Femur (tissue), 1 donor: ENCODE data around the gene CDO1.

Source experiments
- DNase-seq: peaks from one replicate; pipeline ENCODE4 v3.0.0-alpha.2; 2017

The CDO1 gene

DNA sequence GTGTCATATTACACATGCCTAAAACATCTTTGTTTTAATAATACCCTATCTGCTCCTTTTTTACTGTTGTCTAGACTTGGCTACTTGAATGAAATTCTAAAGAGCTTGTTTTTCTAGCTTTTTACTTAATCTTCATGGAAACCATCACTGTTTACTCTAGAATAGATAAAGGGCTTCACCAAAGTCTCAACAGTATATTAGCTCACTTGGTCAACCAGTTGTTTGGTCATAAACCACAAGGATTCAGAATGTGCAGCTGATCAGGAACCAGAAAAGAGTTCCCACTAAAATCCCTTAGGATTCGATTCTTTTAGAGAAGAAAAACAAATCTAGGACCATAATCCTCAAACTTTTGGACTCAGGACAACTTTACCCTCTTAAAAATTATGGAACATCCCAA lies 38.0 kb downstream of the CDO1 start:
- DNase-seq: no peak

DNA sequence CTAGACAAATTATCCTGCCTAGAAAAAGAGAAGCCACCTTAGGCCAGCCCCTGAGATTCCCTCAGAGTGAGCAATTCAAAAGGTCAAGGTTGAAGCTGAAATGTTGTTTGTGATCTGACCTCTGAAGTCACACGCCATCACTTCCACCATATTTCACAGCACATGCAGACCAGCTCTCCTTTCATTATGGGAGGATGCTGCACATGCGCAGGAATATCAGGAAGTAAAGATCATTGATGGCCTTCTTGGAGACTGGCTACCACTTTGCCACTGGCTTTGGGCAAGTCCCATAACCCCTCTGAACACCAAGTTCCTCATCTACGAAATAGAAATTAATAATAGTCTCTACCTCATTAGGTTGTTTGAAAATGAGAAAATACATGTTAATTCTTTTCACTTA lies 39.5 kb downstream of the CDO1 start:
- DNase-seq: no peak

DNA sequence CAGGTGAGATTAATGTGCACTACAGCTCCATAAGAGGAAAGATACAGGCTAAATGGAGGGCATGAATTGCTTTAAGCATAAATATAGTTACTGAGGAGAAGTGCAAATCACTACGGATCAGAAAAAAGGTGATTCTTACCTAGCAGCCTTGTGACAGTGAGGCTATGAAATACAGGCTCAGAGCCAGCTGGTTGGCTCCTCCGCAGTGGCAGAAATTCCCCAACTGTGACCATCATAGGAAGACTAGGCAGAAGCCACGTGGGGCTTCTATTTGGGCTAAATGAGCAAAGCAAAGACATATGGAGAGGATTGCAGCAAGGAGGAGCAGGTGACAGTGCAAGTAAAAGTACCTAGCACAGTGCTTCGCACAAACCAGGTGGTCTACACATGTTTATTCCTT lies 40.5 kb downstream of the CDO1 start:
- no peak for DNase-seq

DNA sequence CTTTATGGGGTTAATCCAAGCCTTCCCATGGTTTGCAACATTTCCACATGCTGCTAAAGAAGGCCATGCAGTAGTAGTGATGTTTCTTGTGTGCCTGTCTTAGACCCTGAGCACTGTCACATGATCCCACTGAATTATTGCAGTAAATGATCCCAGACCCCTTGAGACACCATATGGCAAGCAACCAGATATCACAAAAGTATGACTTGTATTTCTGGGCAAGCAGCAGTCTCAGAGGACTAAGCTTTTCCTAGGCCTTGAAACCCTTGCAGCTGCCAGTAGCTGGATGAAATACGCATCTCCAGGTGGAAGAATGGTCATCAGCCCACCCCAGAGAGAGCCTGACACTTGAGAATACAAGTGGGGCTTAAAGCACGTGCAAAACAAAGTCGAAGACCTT lies 41.8 kb downstream of the CDO1 start:
- DNase-seq: peak; percentile 87

DNA sequence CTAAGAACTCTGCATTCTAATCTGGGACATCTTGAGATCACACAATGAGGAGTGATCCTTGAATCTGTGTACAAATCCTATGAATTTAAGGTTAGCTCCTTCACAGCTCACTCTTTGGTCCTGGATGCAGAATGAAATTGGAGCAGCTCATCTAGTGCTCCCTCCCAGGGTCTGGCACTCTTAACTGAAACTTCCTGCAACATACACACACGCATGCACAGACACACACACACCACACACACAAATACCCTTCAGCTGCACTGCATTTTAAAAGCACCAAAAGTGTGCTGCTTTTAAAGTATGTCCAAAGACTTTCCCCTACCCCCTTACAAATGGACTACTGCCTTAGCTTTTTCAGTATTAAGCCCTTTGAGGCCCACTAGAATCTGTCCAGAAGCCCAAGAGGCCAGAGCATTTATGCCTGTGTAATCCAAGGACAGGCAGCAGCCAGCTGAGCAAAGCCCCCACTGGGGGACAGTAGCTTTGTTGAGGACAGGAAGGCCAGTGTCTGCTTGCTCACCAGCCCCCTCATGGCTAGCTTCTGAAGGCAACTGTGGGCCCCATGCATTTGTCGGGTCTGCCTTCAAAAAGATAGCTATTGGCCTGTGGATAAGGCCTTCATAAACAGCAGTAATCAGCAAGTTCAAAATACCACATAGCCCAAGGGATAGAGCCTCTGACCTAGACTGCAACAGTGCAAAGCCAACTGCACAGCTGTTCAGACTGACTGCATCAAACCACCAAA lies 43.6 kb downstream of the CDO1 start:
- peak; percentile 40 for DNase-seq

DNA sequence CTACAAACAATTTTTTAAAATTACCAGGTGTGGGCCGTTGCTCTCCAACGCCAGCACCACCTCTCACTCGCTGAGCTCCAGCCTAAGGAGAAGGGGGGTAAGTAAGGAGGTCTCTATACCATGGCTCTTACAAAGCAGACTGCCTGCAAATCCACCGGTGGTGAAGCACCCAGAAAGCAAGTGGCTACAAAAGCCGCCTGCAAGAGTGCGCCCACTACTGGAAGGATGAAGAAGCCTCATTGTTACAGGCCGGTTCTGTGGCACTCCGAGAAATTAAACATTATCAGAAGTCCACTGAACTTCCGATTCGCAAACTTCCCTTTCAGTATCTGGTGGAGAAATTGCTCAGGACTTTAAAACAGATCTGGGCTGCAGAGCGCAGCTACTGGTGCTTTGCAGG lies 46.0 kb downstream of the CDO1 start:
- no peak for DNase-seq

DNA sequence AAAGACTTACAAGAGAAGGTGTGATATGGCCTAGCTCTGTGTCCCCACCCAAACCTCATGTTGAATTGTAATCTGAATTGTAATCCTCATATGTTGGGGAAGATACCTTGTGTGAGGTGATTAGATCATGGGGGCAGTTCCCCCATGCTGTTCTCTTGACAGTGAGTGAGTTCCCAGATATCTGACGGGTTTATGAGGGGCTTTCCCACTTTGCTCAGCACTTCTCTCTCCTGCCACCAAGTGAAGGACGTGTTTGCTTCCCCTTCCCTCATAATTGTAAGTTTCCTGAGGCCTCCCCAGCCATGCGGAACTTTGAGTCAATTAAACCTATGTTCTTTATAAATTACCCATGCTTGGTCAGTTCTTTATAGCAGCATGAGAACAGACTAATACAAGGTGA lies 49.0 kb downstream of the CDO1 start:
- DNase-seq: no peak

DNA sequence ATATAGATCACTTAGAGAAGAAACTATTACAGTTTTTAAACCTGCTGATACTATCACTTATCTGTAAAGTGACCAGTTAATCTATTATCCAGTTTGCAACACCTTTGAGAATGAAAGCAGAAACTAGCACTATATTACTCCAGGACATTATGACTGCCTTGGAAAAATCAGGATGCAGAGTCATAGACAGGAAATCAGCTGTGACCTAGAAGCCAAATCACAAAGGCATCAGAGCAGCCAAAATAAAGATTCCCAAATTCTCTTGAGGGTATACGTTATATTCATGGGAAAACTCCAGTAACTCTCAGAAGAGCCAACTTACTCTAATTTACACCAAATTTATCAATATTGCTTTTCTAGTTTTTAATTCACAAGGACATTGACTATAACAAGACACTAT lies 49.9 kb downstream of the CDO1 start:
- DNase-seq: no peak

DNA sequence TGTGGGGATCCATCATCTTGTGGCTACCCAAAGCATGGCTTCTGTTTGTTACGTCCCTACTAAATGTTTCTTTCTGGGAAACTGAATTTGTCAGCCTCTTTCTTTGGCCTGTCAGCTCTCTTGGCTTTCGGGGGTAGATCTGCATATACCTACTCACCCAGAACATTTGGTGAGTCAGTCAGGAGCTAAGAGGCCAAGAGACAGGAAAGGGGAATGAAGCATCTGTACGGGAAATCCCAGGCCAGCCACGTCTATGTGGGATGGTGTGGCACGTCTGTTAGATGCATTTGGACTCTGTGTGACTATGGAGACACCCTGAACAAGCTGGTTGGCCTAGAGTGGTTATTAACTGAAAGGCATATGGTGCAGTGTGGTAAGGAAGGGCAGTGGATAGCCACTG lies 58.1 kb downstream of the CDO1 start:
- DNase-seq: no peak

DNA sequence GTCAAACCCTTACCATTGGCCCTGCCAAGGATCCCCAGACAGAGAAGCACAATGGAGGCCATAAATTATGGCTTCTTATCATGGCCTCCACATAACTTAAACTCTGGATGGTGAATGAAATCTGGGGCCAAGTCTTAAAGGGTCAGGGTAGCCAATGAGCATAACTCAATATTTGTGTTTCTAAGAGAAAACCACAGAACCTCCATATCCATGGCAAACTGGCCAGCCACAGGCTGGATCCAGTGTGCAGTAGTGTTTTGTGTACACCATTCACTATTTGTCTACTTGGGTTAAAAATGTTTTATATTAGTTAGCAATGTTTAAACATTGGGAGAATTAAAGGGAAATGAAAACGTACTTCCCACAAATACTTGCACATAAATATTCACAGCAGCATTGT lies 60.8 kb downstream of the CDO1 start:
- no peak for DNase-seq
